A549 (cell line): ENCODE measurements around the gene ACYP2.

ENCODE experiments used
- EP300 ChIP-seq, 2 experiments: fragments of >200 bp; sonication (Bioruptor Twin); formaldehyde crosslinking; IDR thresholded peaks; 2 replicates in 1 of 2; 3 replicates in 1 of 2; pipeline ENCODE4 v1.6.1; 2016 to 2017
- KDM5A ChIP-seq: fragments of 200-600 bp; sonication (generic); IDR thresholded peaks from 2 replicates; pipeline ENCODE4 v1.6.1; 2016; ENCODE audit warnings: antibody characterized with exemption, mild to moderate bottlenecking
- TF ChIP-seq, protein P1 (sequence below): IDR thresholded peaks from 2 replicates; pipeline ENCODE4 v1.6.1; 2012; ENCODE audit warnings: low read depth, borderline replicate concordance

DNA sequence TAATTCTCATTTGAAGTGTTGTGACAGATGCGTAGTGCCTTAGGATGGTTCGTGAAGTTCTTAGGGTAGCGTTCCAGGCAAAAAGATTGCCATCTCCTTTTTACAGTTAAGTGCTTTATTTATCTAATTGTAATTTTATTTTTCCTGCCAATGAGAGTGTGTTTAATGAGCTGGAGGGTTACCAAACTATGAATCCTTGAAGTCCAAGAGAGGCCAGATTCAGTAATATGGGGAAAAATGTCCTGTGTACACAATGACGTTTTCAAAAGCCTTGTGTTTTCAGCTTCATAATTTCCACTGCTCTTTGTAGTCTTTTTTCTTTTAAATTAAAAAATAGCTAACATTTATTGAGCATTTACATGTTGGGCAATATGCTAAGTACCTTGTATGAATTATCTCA lies 23.8 kb downstream of the ACYP2 start:
- TF ChIP-seq, protein P1, sequence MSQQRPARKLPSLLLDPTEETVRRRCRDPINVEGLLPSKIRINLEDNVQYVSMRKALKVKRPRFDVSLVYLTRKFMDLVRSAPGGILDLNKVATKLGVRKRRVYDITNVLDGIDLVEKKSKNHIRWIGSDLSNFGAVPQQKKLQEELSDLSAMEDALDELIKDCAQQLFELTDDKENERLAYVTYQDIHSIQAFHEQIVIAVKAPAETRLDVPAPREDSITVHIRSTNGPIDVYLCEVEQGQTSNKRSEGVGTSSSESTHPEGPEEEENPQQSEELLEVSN = no peak
- TF ChIP-seq KDM5A (no peak), EP300 (IDR thresholded peaks at IDR 0.05) (no peak)
